Middle frontal gyrus (tissue), 1 donor: Measurements from ENCODE around the gene STK39.

ENCODE experiments used
- DNase-seq: peaks from one replicate; pipeline ENCODE4 v3.0.0-alpha.2; 2015; ENCODE audit warnings: low spot score; ENCODE audit errors: extremely low spot score

The STK39 gene

DNA sequence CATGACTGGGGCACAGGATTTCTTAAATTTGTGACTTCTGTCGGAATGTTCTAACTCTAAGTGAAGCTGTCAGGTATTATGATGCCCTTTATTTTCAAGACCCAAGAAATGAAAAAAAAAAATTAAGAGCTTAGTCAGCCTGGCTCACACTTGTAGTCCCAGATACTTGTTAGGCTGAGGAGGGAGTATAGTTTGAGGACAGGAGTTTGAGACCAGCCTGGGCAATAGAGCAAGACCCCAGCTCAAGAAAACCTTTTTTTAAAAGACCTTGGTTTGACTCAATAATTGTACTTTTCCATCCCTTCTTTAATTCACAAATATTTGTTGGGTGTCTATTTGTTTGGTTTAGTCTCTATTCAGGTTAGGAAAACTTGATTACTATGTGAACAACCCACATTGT, 310.0 kb downstream of the STK39 start:
- DNase-seq, result no peak

GRCh38 chr2:167935803-167936110, 311.6 kb downstream of the STK39 start:
- no peak for DNase-seq

GRCh38 chr2:167933097-167933814, 314.1 kb downstream of the STK39 start:
- no peak for DNase-seq

DNA sequence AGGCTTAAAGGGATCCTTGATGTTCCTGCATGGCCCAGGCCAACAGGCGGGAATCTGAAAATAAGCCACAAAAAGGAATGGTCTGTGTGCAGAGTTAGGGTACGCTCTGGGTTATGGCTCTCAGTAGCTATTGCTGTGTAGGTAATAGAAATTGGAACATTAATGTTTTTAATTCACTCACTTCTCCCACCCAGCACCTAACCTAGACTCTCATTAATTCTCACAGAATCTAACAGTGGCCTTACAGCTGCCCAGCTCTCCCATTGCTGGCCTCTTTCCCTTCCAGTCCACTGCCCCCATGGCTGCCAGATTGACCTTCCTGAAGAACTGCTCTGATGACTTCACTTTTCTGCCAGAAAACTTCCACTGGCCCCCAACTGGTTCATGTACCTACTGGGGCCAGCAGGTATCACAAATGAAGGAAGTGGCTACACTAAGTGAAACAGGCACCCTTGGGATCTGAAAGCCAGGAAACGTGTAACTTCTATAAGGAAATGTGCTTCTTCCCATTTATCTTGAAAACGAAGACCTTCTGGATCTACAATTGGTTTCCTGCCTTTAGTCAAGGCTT, 315.2 kb downstream of the STK39 start:
- DNase-seq, result no peak

GRCh38 chr2:167929484-167929883, 317.9 kb downstream of the STK39 start:
- DNase-seq, result no peak

DNA sequence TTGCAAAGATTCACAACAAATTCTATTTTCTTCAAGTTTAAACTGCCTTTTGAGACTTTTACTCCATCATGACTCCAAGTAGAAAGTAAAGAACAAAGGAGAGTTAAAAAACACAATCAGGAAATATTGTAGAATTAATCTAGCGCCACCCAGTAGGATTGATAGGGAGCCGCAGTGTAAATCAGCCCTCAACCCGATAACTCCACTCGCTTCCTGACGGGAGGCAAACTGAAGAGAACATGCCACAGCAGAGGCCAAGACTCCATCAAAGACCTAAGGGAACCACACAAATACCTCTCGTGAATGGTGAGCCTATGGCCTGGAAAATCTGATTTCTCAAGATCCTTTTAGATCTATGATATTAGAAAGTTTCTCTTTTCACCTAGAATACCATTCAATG, 319.0 kb downstream of the STK39 start:
- DNase-seq, result no peak

DNA sequence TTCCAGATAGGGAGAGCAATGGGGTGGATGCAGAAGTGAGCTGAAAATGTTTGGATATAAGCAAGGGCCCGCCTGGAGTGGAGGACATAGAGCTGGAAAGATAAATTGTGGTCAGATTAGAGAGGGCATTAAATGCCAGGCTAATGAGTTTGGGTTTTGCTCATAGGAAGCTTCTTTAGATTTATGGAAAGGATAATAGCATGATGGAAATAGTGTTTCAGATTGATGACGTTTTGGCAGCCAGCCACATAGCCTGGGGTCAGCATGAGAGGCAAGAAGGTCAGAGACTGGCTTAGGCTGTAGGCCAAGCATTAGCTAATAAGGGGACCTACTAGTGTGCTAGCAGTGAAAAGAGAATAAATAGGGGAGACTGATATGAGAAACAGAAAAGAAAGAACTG, 321.6 kb downstream of the STK39 start:
- no peak for DNase-seq

GRCh38 chr2:167924556-167924955, 322.8 kb downstream of the STK39 start:
- DNase-seq, result no peak

GRCh38 chr2:167916756-167917155, 330.6 kb downstream of the STK39 start:
- DNase-seq, result no peak

DNA sequence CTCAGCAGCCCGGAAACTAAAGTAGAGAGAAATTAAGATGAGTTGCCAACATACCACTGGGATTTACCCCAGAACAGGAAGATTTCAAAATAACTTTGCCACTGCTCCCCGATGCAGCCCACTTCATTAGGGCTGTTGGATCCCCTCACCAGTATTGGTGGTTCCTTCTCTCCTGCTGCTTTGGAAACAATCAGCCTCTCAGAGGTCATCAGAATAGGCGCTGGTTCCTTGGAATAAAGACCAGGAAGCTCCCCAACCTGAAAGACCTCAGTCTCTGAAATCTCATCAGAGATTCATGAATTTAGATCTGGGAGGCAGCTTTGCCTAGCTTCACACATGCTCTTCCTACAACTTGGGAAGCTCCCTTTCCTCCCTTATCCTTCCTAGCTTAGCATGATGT, 332.4 kb downstream of the STK39 start:
- DNase-seq, result no peak

DNA sequence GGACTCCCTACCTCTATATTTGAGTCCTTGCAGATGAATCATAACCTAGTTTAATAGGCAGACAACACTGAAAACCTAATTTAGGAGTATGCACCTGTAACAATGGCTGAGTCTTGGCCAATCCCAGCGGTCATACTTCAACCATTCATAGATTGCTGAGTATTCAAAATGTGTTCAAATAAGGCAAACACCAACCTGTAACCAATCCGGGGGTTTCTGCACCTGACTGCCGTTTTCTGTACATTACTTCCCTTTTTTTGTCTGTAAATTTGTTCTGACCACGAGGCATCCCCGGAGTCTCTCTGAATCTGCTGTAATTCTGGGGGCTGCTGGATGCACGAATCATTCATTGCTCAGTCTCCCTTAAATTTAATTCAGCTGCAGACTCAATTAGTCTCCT, 338.6 kb downstream of the STK39 start:
- DNase-seq, result no peak

- DNase-seq, result no peak
Measured at GRCh38 chr2:167905668-167906067, 341.7 kb downstream of the STK39 start.
